ENCODE measurements around the gene ADM2.
A peak's percentile ranks its signal among the peaks of the same experiment; 100 is the strongest.

DNA sequence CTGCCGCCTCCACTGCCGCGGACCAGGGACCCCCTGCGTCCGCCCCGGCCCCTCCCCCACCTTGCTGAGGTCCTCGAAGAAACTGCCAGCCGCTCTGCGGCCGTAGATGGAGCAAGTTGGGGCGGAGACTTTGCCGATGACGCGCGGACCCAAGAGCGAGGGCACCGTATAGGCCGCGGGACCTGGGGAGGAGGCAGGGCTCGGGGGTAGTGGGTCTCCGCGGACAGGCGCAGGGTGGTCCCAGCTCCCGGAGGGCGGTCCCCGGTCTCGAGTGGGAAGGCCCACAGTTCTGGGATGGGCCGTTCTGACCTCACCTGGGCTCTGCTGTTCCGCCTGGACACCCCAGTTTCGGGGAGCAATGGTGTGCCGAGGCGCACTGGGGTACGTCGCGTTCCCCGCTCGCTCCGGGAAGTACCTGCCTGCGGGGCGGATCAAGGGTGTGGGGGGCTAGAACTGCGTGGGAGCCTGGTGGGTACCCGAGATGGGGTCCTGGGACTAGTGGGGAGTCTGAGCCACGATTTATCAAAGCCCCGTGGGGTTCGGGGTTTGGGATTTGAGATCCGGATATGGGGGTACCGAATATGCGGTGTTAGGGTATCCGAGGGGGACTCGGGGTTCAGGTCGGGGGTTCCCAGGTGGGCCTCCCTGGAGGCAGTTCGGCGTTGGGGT is 49.7 kb downstream of the ADM2 start:
- no peak for TF ChIP-seq CTCF (IDR thresholded peaks at IDR 0.05)
- TF ChIP-seq POLR2AphosphoS5 (IDR thresholded peaks at IDR 0.05; ENCODE audit: insufficient read depth in 1 of 2, low read depth in 1 of 2): peak in 1 of 2 donors; percentile 87
- TF ChIP-seq POLR2A (IDR thresholded peaks at IDR 0.05): peak in 1 of 2 donors; percentile 83

All from vagina (tissue), 2 donors.